ENCODE data around the gene DYNC2LI1. TPM values are rescaled to one million over a fixed set of nuclear protein-coding genes. Genes with fewer than 3 reads are reported as not detected.

The DYNC2LI1 gene
- total RNA-seq, 1 donor from 2014 or later, result 8.9 TPM

DNA sequence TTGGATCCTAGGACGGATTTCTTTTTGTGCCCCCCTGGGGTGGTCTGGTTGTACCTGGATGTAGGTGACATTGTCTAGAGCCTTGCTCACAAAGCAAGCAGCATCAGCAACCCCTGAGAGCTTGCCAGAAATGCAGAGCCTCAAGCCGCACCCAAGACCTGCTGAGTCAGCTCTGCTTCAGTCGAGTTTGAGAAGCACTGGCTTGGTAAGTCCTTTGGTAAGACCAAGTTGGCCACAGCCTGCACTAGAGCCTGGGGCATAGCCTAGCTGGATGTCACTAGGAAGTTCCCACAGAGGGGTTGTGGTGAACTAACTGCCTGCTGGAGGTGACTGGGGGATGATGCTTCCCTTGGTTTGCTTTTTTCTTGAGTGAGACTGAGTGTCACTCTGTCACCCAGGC lies 58.6 kb downstream of the DYNC2LI1 start:
- ATAC-seq (ENCODE audit: low read depth), result no peak
- POLR2A ChIA-PET, result no interaction called here
- H3K9me3 Mint-ChIP-seq, result no peaks in the 10 kb centered on the region
- CTCF ChIA-PET, result no interaction called here
- H3K36me3 Mint-ChIP-seq (ENCODE audit: low read depth), result no peaks in the 10 kb centered on the region
- peaks cover 31% of the 10 kb centered on the region for H3K27me3 Mint-ChIP-seq
- H3K4me3 Mint-ChIP-seq, result no peak overlapping the region
- no peak for DNase-seq
- TF ChIP-seq, protein P1, sequence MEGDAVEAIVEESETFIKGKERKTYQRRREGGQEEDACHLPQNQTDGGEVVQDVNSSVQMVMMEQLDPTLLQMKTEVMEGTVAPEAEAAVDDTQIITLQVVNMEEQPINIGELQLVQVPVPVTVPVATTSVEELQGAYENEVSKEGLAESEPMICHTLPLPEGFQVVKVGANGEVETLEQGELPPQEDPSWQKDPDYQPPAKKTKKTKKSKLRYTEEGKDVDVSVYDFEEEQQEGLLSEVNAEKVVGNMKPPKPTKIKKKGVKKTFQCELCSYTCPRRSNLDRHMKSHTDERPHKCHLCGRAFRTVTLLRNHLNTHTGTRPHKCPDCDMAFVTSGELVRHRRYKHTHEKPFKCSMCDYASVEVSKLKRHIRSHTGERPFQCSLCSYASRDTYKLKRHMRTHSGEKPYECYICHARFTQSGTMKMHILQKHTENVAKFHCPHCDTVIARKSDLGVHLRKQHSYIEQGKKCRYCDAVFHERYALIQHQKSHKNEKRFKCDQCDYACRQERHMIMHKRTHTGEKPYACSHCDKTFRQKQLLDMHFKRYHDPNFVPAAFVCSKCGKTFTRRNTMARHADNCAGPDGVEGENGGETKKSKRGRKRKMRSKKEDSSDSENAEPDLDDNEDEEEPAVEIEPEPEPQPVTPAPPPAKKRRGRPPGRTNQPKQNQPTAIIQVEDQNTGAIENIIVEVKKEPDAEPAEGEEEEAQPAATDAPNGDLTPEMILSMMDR (IDR thresholded peaks at IDR 0.05), result no peak
- no peak overlapping the region for H3K27ac Mint-ChIP-seq
- intact Hi-C loops (cut with micrococcal nuclease), result no loop called here
- H3K4me1 Mint-ChIP-seq, result no peaks in the 10 kb centered on the region

DNA sequence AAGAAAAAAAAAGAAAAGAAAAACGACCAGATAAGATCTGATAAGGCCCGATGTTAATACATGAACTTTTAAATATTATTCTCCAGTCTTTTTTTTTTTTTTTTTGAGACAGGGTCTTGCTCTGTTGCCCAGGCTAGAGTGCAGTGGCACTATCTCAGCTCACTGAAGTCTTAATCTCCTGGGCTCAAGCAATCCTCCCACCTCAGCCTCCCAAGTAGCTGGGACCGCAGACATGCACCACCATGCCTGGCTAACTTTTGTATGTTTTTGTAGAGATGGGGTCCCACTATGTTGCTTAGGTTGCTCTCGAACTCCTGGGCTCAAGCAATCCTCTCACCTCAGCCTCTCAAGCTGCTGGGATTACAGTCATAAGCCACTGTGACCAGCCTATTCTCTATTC lies 63.2 kb downstream of the DYNC2LI1 start:
- intact Hi-C loops (cut with micrococcal nuclease), result no loop called here
- POLR2A ChIA-PET, result no interaction called here
- Mint-ChIP-seq H3K9me3 (no peaks in the 10 kb centered on the region), H3K27me3 (peaks cover 11% of the 10 kb centered on the region), H3K36me3 (ENCODE audit: low read depth) (no peaks in the 10 kb centered on the region), H3K27ac (no peak overlapping the region), H3K4me1 (no peaks in the 10 kb centered on the region), H3K4me3 (no peak overlapping the region)
- CTCF ChIA-PET, result no interaction called here
- DNase-seq (no peak), ATAC-seq (ENCODE audit: low read depth) (no peak)
- TF ChIP-seq, protein P1 (IDR thresholded peaks at IDR 0.05), result no peak

DNA sequence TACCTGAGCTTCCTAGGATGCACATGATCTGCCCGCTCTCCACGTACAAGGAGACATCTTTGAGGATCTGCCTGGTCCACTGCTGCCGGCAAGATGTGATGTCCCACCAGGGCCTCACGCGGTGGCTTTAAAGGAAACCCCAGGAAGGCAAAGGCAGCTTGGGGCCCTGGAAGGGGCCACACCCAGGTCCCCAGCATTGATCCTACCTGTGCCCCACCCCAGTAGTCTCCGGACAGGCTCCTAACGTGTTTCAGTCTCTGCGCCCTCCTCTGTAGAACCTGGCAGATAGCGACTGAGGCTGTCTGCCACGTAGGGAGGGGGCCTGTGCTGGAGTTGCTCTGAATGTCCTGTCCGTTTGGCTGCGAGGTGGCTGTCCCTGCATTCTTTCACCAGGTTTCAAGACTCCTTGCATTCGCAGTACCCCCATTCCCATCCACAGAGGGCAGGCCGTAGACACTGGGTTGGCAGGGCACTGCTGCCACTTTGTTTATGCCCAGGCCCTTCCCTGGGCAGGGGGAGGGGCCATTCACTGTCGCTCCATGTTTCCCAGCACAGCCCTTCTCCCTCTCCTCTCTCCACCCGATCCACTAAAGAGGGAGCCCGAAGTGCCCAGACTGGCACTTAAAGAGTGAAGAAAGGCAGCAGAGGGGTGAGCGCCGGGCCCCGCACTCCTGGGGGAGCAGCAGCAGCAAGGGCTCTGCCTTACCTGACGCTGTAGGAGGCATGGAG lies 64.2 kb downstream of the DYNC2LI1 start:
- ATAC-seq (ENCODE audit: low read depth) (no peak), DNase-seq (no peak)
- TF ChIP-seq, protein P1 (IDR thresholded peaks at IDR 0.05), result no peak
- ChIA-PET POLR2A (no interaction called here), CTCF (no interaction called here)
- H3K9me3 Mint-ChIP-seq, result no peaks in the 10 kb centered on the region
- intact Hi-C loops (cut with micrococcal nuclease), result no loop called here
- H3K27ac Mint-ChIP-seq, result no peak overlapping the region
- no peaks in the 10 kb centered on the region for H3K4me1 Mint-ChIP-seq
- peaks cover 5% of the 10 kb centered on the region for H3K27me3 Mint-ChIP-seq
- no peaks in the 10 kb centered on the region for H3K36me3 Mint-ChIP-seq (ENCODE audit: low read depth)
- H3K4me3 Mint-ChIP-seq, result no peak overlapping the region

DNA sequence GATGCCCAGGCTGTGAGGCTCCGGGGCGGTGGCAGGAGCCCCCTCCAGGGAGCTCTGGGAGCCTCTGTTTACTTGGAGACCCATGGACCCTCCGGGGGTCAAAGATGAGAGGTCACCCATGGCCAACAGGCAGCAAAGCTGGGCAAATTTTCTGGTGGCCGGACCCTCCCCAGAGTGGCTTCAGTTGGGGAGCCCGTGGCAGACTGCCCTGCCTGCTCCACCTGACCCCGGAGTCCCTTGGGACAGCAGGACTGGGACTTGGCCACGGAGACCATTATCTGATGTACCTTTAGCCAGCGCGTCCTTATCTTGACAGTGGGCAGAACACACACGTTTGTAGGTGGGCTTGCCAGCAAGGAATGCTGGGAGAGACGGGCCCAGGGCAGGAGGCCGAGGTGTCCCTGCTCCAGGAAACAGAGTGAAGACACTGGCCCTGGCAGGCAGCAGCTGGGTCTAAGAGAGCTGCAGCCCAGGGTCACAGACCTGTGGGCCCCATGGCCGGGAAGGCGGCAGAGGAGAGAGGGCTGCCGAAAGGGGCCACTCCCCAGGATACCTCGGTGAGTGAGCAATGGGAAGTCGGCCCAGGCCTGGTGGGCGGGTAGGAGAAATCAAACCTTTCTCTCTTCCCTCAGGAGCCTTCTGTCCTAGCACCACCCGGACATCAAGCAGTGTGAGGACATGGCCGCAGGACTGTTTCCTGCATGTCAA lies 64.9 kb downstream of the DYNC2LI1 start, which contains the start of the genes ABCG5 and ABCG8:
ABCG5 (minus strand) TSS at position 280 of the 708 bp plus-strand sequence; CDS start at position 120, 160 bp downstream.
ABCG8 (plus strand) TSS at position 412 of the 708 bp plus-strand sequence; CDS start at position 495, 83 bp downstream.
- intact Hi-C loops (cut with micrococcal nuclease), result no loop called here
- Mint-ChIP-seq H3K4me3 (no peak within 1 kb of the TSS), H3K4me1 (no peaks in the 10 kb centered on the region), H3K9me3 (no peaks in the 10 kb centered on the region), H3K36me3 (ENCODE audit: low read depth) (no peaks in the 10 kb centered on the region), H3K27ac (no peak within 1 kb of the TSS), H3K27me3 (peaks cover 4% of the 10 kb centered on the region)
- ChIA-PET POLR2A (no interaction called here), CTCF (no interaction called here)
- DNase-seq, result no peak
- TF ChIP-seq, protein P1 (IDR thresholded peaks at IDR 0.05), result no peak
- ATAC-seq (ENCODE audit: low read depth), result no peak

DNA sequence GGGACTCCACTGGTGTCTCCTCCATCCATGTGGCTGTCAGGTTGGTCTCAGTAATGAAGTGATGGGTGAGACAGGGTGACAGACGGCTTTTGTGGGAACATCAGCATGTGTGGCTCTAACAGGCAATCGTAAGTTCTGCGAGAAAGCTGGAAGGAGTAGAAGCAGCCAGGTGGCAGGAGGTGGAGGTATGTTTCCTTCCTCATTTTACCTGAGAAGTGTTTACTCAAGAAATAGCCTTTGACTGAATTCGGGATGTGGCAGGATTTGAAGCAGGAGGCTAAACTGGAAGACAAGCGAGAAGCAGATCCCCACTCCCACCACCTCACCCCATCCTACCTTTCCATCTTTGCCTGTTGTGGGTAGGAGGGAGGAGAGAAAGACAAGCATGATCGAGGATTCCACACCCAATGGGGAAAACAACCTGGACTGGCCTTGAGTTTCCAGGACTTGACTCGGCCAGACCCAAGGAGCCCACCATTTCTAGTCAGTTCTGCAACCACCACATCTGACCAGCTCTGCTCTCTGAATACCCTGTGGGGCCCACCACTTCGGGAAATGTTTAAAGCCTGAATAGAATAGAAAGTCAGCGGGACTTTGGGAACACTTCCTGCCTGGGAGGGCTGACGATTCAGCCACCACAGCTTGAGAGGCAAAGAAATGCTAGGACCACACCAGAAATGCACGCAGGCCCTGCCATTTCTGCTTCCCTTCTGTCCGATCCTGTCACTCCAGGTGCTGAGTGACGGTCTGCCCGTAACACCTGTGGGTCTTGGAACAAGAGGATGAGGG lies 66.1 kb downstream of the DYNC2LI1 start:
- POLR2A ChIA-PET, result no interaction called here
- Mint-ChIP-seq H3K36me3 (ENCODE audit: low read depth) (no peaks in the 10 kb centered on the region), H3K27ac (no peak overlapping the region), H3K4me1 (no peaks in the 10 kb centered on the region), H3K9me3 (no peaks in the 10 kb centered on the region), H3K4me3 (no peak overlapping the region), H3K27me3 (no peaks in the 10 kb centered on the region)
- DNase-seq (no peak), ATAC-seq (ENCODE audit: low read depth) (no peak)
- TF ChIP-seq, protein P1 (IDR thresholded peaks at IDR 0.05), result no peak
- CTCF ChIA-PET, result no interaction called here
- intact Hi-C loops (cut with micrococcal nuclease), result no loop called here
